Stimulated activated effector memory CD8-positive, alpha-beta T cell treated with anti-CD3 and anti-CD28 coated beads, Interleukin-12 subunit alpha, Interleukin-12 subunit beta, amount 100 ng/mL, for 72 hours (primary cell): ENCODE data around the gene MSRB2.

ENCODE experiments used
- ATAC-seq: fragments of 150-1000 bp; cut with Tn5 transposase; 2 replicates; pipeline ENCODE4 v1.10.0; 2021
- DNase-seq, 2 donors: peaks; one replicate each; pipeline ENCODE4 v3.0.0; 2021 to 2022; ENCODE audit warnings: low spot score in 2 of 2
- H3K27ac Mint-ChIP-seq: one replicate; pipeline ENCODE4 v1.8.0; 2022; ENCODE audit warnings: mild to moderate bottlenecking, mixed read lengths
- H3K36me3 Mint-ChIP-seq: one replicate; pipeline ENCODE4 v1.8.0; 2022; ENCODE audit warnings: mild to moderate bottlenecking, mixed read lengths
- H3K4me1 Mint-ChIP-seq: one replicate; pipeline ENCODE4 v1.8.0; 2022; ENCODE audit warnings: mixed read lengths
- H3K4me3 Mint-ChIP-seq: one replicate; pipeline ENCODE4 v1.8.0; 2022; ENCODE audit warnings: mild to moderate bottlenecking, mixed read lengths
- H3K9me3 Mint-ChIP-seq: one replicate; pipeline ENCODE4 v1.8.0; 2022; ENCODE audit warnings: mixed read lengths

Gene MSRB2

DNA sequence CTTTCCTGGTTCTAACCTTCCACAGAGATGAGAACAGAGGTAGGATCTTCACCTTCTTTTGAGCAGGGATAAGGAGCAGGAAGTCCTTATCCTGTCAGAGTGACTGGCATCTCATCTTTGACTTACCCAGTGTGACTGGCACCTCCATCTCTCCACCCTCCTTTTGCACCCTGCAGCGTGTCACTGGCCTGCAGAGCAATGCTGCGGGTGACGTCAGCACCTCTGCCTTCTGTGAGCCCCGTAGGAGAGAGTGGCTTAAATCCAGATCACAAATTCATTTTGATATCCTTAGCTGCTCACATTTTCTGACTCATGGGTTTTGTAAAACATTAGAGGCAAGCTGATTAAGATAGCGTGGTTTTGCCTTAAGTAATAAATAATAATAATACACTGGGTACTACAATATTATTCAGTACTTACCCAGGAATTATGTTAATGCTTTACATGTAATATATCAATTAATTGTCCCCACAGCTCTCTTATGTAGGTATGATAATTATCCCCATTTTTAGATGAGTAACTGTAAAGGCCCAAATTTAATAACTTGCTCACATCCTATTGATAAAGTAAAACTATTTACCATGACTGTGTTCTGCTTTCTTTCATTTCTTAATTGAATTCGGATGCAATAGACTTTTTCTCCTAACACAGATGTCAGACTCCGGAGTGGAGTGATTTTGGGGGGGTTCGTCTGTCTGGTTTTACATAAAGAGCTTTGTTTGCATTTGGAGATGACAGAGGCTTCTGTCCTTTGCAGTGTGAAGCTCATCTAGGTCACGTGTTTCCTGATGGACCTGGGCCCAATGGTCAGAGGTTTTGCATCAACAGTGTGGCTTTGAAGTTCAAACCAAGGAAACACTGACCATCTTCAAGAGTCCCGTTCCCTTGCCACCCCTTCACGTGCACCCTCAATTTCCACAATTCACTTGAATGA is 24.9 kb downstream of the MSRB2 start:
- no peaks in the 10 kb centered on the region for H3K4me1 Mint-ChIP-seq
- ATAC-seq (no peak), DNase-seq (no peak)
- H3K27ac Mint-ChIP-seq, result no peak overlapping the region
- no peak overlapping the region for H3K4me3 Mint-ChIP-seq
- H3K36me3 Mint-ChIP-seq, result no peaks in the 10 kb centered on the region
- H3K9me3 Mint-ChIP-seq, result no peaks in the 10 kb centered on the region

GRCh38 chr10:23121135-23121534 is 25.8 kb downstream of the MSRB2 start:
- no peaks in the 10 kb centered on the region for H3K36me3 Mint-ChIP-seq
- no peak overlapping the region for H3K27ac Mint-ChIP-seq
- H3K9me3 Mint-ChIP-seq, result no peaks in the 10 kb centered on the region
- H3K4me1 Mint-ChIP-seq, result no peaks in the 10 kb centered on the region
- H3K4me3 Mint-ChIP-seq, result no peak overlapping the region
- no peak for ATAC-seq
- no peak for DNase-seq

DNA sequence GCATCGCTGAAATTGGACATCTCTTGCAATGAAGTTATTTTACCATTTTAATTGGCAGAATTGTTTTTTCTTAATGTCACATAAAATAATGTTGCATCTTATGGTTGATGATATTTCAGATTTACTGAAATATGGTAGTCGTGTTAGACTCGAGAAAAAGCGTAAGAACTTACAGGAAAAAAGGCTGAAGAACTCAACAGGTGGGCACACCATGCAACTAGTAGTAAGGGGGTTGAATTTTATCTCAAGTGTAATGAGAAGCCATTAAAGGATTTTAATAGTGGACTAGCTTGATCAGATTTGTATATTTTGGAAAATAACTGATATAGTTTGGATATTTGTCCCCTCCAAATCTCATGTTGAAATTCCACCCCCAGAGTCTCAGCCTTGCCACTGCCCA is 41.1 kb downstream of the MSRB2 start:
- ATAC-seq, result no peak
- Mint-ChIP-seq H3K4me3 (no peak overlapping the region), H3K4me1 (no peaks in the 10 kb centered on the region), H3K27ac (no peak overlapping the region), H3K9me3 (peaks cover 12% of the 10 kb centered on the region), H3K36me3 (no peaks in the 10 kb centered on the region)
- no peak for DNase-seq

DNA sequence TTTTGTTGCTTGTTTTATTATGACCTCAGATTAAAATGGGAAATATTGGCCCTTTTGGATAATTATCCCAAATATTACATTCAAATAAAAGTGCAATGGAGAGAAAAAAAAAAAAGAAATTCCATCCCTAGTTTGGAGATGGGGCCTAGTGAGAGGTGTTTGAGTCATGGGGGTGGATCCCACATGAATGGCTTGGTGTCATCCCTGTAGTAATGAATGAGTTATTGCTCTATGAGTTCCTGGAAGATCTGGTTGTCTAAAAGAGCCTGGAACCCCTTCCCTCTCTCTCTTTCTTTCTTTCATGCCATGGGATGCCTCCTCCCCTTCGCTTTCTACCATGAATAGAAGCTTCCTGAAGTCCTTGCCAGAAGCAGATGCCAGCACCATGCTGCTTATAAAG is 44.3 kb downstream of the MSRB2 start:
- Mint-ChIP-seq H3K4me1 (no peaks in the 10 kb centered on the region), H3K36me3 (no peaks in the 10 kb centered on the region), H3K4me3 (no peak overlapping the region), H3K27ac (no peak overlapping the region), H3K9me3 (peaks cover 10% of the 10 kb centered on the region)
- ATAC-seq, result no peak
- no peak for DNase-seq

- Mint-ChIP-seq H3K9me3 (peaks cover 7% of the 10 kb centered on the region), H3K4me1 (no peaks in the 10 kb centered on the region), H3K4me3 (no peak overlapping the region), H3K27ac (no peak overlapping the region), H3K36me3 (no peaks in the 10 kb centered on the region)
- no peak for ATAC-seq
- DNase-seq, result no peak
Observed at GRCh38 chr10:23141995-23142394, 46.6 kb downstream of the MSRB2 start.

- H3K27ac Mint-ChIP-seq, result no peak overlapping the region
- ATAC-seq (peak; percentile 32), DNase-seq (peak in 1 of 2 donors; percentile 23)
Observed at GRCh38 chr10:23146258-23146657, 50.9 kb downstream of the MSRB2 start.

GRCh38 chr10:23147035-23147434 is 51.7 kb downstream of the MSRB2 start:
- ATAC-seq, result no peak

More at GRCh38 chr10:23146258-23146657, 50.9 kb downstream of the MSRB2 start:
- no peak overlapping the region for H3K4me3 Mint-ChIP-seq
- no peaks in the 10 kb centered on the region for H3K4me1 Mint-ChIP-seq
- no peaks in the 10 kb centered on the region for H3K9me3 Mint-ChIP-seq
- no peaks in the 10 kb centered on the region for H3K36me3 Mint-ChIP-seq

GRCh38 chr10:23148214-23148613 is 52.8 kb downstream of the MSRB2 start:
- DNase-seq (peak in 1 of 2 donors; percentile 2), ATAC-seq (no peak)
- no peak overlapping the region for H3K4me3 Mint-ChIP-seq
- H3K36me3 Mint-ChIP-seq, result no peaks in the 10 kb centered on the region
- no peaks in the 10 kb centered on the region for H3K4me1 Mint-ChIP-seq
- H3K9me3 Mint-ChIP-seq, result no peaks in the 10 kb centered on the region
- H3K27ac Mint-ChIP-seq, result no peak overlapping the region

More at GRCh38 chr10:23147035-23147434, 51.7 kb downstream of the MSRB2 start:
- H3K4me1 Mint-ChIP-seq, result no peaks in the 10 kb centered on the region
- no peak overlapping the region for H3K27ac Mint-ChIP-seq
- no peaks in the 10 kb centered on the region for H3K36me3 Mint-ChIP-seq
- no peaks in the 10 kb centered on the region for H3K9me3 Mint-ChIP-seq
- DNase-seq, result peak in 1 of 2 donors; percentile 22
- no peak overlapping the region for H3K4me3 Mint-ChIP-seq

GRCh38 chr10:23150091-23150490 is 54.7 kb downstream of the MSRB2 start:
- Mint-ChIP-seq H3K9me3 (no peaks in the 10 kb centered on the region), H3K27ac (no peak overlapping the region), H3K4me3 (no peak overlapping the region), H3K36me3 (no peaks in the 10 kb centered on the region), H3K4me1 (no peaks in the 10 kb centered on the region)
- DNase-seq (peak in 1 of 2 donors; percentile 40), ATAC-seq (no peak)

DNA sequence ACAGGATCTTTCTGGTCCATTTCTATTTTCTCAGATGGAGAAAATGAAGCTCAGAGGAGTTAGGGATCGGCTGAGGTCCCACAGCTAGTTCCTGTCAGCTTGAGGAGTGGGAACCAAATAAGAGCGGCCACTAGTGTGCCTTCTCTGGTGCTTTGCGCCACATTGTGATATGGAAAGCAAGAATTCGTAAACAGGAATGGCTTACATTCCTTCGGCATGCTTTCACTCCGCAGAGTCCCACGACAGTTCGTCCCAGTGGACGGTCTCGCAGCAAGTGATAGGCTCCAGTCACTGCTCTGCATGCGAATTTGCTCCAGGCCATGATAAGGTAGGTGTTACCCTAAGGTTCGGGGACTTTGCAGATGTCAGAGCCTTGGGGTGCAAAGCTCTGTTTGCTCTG is 55.2 kb downstream of the MSRB2 start:
- Mint-ChIP-seq H3K36me3 (no peaks in the 10 kb centered on the region), H3K4me3 (no peak overlapping the region), H3K4me1 (no peaks in the 10 kb centered on the region), H3K27ac (no peak overlapping the region), H3K9me3 (no peaks in the 10 kb centered on the region)
- DNase-seq (peak in 1 of 2 donors; percentile 34), ATAC-seq (no peak)

DNA sequence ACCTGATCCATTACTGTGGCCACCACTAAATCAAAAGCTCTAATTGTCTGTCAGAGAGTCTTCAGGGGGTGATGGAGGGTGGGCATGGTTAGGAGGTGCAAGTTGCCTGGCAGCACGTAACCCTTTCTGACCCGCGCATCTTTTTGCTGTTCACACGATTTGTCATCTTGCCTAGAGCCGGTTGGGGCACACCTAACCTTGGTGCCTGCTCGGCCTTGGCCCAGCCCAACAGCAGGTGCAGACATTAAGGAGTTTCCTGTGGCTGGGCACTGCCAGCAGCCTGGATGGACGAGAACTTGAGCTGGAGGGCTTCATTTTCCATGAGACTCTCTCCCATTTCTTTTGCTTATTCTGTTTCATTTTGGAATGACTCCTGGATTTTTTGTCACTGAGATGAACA is 55.7 kb downstream of the MSRB2 start:
- no peak overlapping the region for H3K27ac Mint-ChIP-seq

GRCh38 chr10:23155169-23155568 is 59.8 kb downstream of the MSRB2 start:
- Mint-ChIP-seq H3K27ac (no peak overlapping the region), H3K4me1 (no peaks in the 10 kb centered on the region), H3K9me3 (no peaks in the 10 kb centered on the region), H3K4me3 (no peak overlapping the region), H3K36me3 (no peaks in the 10 kb centered on the region)
- no peak for DNase-seq
- no peak for ATAC-seq

More for the DNA sequence above, 55.7 kb downstream of the MSRB2 start:
- H3K36me3 Mint-ChIP-seq, result no peaks in the 10 kb centered on the region
- no peaks in the 10 kb centered on the region for H3K4me1 Mint-ChIP-seq
- DNase-seq (no peak), ATAC-seq (no peak)
- no peaks in the 10 kb centered on the region for H3K9me3 Mint-ChIP-seq
- no peak overlapping the region for H3K4me3 Mint-ChIP-seq

GRCh38 chr10:23156447-23157150 is 61.2 kb downstream of the MSRB2 start:
- no peaks in the 10 kb centered on the region for H3K36me3 Mint-ChIP-seq
- no peak overlapping the region for H3K27ac Mint-ChIP-seq
- H3K4me3 Mint-ChIP-seq, result no peak overlapping the region
- ATAC-seq (no peak), DNase-seq (peak in 1 of 2 donors; percentile 2)
- no peaks in the 10 kb centered on the region for H3K4me1 Mint-ChIP-seq
- H3K9me3 Mint-ChIP-seq, result no peaks in the 10 kb centered on the region

- Mint-ChIP-seq H3K4me1 (no peaks in the 10 kb centered on the region), H3K27ac (no peak overlapping the region), H3K9me3 (no peaks in the 10 kb centered on the region), H3K4me3 (no peak overlapping the region), H3K36me3 (no peaks in the 10 kb centered on the region)
- ATAC-seq (no peak), DNase-seq (peak in 1 of 2 donors; percentile 38)
Observed at GRCh38 chr10:23157239-23157681, 61.9 kb downstream of the MSRB2 start.

- ATAC-seq, result no peak
- no peak overlapping the region for H3K27ac Mint-ChIP-seq
Observed at GRCh38 chr10:23157691-23158369, 62.5 kb downstream of the MSRB2 start.

More at GRCh38 chr10:23157691-23158369, 62.5 kb downstream of the MSRB2 start:
- Mint-ChIP-seq H3K4me3 (no peak overlapping the region), H3K9me3 (no peaks in the 10 kb centered on the region), H3K4me1 (no peaks in the 10 kb centered on the region), H3K36me3 (no peaks in the 10 kb centered on the region)
- DNase-seq, result peak in 1 of 2 donors; percentile 29
